DND-41 (cell line): ENCODE measurements around the gene ITGB1.

ENCODE experiments used
- CTCF ChIP-seq: IDR thresholded peaks from 2 replicates; pipeline ENCODE4 v1.5.1; 2012; ENCODE audit warnings: borderline replicate concordance, low read length, moderate library complexity, mild to moderate bottlenecking; ENCODE audit not compliant: poor library complexity, severe bottlenecking; ENCODE audit errors: extremely low read depth
- EZH2 ChIP-seq: IDR thresholded peaks from 3 replicates; pipeline ENCODE4 v1.6.1; 2012; ENCODE audit warnings: borderline replicate concordance, low read depth, mild to moderate bottlenecking, moderate library complexity, low read length, inconsistent platforms; ENCODE audit not compliant: severe bottlenecking

DNA sequence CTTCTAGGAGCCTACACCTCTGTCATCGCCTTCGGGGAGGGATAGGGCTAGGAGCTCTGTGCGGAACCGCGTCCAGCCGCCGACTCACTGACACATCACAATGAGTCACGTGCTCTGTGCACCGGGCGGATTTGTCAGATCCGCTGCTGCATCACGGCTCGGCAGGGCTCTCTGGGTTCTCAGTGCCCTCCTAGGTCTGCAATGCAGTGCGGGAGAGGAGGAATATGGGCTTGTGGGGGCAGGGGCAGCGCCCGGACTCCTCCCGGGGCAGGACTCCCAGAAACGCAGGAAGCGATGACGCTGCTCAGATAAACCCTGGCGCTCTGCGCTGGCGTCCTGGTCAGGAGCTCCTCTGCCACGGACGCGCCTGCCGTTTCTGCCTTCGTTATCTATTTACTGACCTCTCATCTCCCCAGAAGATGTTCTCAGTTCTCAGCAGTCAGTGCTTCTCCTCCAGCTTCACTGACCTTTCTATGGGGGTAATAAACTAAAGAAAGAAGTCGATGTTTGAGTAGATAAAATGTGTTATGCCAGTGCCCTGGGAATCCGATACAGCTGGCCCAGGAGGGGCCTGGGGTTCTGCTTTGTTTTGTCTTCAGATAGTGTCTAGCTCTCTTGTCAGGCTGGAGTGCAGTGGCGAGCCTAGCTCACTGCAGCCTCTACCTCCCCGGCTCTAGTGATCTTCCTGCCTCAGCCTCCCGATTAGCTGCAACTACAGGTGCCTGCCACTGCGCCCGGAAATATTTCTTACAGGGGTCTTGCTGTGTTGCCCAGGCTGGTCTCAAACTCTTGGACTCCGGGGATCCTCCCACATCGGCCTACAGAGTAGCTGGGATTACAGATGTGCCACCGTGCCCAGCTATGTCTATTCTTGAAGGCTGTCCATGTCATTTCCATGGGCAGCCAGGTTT, 22.8 kb upstream of the ITGB1 start:
- TF ChIP-seq CTCF: no peak
- TF ChIP-seq EZH2: no peak
